ENCODE data around the gene ATRIP.

DNA sequence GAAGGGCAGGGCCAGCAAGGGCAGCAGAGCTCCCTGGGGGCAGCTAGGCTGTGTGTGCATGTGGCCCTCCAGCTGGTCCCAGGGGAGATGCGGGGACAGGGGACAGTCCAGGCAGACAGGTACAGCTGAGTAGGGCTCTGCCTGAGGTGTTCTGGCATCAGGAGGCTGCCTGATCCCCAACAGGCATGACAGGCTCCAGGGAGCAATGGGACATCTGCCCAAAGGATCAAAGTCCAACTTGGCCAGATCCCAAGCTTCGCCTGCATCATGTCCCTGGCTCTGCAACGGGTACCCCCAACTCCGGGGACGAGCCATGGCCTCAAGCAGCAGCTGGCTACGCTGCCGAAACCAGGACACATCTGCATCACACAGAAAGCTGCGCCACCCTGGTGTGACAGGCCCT lies 21.8 kb downstream of the ATRIP start:
- TF ChIP-seq, protein P1, sequence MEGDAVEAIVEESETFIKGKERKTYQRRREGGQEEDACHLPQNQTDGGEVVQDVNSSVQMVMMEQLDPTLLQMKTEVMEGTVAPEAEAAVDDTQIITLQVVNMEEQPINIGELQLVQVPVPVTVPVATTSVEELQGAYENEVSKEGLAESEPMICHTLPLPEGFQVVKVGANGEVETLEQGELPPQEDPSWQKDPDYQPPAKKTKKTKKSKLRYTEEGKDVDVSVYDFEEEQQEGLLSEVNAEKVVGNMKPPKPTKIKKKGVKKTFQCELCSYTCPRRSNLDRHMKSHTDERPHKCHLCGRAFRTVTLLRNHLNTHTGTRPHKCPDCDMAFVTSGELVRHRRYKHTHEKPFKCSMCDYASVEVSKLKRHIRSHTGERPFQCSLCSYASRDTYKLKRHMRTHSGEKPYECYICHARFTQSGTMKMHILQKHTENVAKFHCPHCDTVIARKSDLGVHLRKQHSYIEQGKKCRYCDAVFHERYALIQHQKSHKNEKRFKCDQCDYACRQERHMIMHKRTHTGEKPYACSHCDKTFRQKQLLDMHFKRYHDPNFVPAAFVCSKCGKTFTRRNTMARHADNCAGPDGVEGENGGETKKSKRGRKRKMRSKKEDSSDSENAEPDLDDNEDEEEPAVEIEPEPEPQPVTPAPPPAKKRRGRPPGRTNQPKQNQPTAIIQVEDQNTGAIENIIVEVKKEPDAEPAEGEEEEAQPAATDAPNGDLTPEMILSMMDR (IDR thresholded peaks at IDR 0.05), result no peak
- no peak for TF ChIP-seq EP300 (IDR thresholded peaks at IDR 0.05)
